NOMO-1 (cell line): ENCODE measurements around the gene UGT2A2.

ENCODE experiments used
- DNase-seq, 2 experiments: peaks; one replicate each; lab custom pipeline; 2025; ENCODE audit not compliant: unreplicated experiment in 2 of 2; lab: John Stamatoyannopoulos, UW

Gene UGT2A2

GRCh38 chr4:69577245-69577644 is 62.2 kb downstream of the UGT2A2 start:
- no peak for DNase-seq

GRCh38 chr4:69576251-69576877 is 63.1 kb downstream of the UGT2A2 start:
- DNase-seq, result no peak

GRCh38 chr4:69568787-69569186 is 70.7 kb downstream of the UGT2A2 start:
- DNase-seq, result no peak

GRCh38 chr4:69563424-69563823 is 76.0 kb downstream of the UGT2A2 start:
- no peak for DNase-seq

GRCh38 chr4:69549651-69550050 is 89.8 kb downstream of the UGT2A2 start:
- DNase-seq, result no peak

GRCh38 chr4:69546134-69546765 is 93.2 kb downstream of the UGT2A2 start:
- DNase-seq, result peak; percentile 33 to 71
